ENCODE measurements around the gene ZNF385B.

The ZNF385B gene

DNA sequence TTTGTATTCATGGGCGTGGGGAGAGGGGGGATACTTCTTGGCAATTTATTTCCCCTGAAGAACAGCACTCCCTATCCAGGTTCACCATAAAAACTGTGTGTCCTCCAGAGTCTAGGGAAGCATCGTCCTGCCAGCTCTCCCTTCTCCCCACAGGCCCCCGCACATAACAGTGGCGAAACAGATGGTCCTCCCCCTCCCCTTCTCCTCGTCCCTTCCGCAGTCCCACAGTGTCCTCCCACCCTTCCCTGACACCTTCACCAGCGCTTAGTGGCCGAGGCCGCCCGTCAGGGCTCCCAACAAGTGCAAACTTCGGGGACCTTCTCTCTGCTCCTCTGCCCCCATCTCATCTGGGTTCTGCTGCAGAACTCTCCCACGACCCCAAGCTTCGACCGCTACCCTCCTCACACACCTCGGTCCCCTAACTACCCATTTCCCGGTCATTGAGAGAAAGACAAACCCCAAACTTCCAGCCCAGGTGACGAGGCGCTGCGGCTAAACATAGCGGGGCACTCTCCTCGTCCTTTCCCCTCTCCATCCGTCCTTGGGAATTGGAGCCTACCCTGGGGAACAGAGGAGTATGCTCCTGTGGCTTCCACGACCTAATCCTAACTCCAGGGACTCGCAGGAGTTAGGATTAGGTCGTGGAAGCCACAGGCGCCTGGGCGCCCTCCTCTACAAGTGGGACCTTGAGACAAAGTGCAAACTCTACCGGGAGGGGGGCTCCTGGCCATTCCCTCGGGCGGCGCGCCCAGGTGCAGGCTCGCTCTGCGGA is 971 bp downstream of the ZNF385B start (continued):
- TF ChIP-seq, protein P1, sequence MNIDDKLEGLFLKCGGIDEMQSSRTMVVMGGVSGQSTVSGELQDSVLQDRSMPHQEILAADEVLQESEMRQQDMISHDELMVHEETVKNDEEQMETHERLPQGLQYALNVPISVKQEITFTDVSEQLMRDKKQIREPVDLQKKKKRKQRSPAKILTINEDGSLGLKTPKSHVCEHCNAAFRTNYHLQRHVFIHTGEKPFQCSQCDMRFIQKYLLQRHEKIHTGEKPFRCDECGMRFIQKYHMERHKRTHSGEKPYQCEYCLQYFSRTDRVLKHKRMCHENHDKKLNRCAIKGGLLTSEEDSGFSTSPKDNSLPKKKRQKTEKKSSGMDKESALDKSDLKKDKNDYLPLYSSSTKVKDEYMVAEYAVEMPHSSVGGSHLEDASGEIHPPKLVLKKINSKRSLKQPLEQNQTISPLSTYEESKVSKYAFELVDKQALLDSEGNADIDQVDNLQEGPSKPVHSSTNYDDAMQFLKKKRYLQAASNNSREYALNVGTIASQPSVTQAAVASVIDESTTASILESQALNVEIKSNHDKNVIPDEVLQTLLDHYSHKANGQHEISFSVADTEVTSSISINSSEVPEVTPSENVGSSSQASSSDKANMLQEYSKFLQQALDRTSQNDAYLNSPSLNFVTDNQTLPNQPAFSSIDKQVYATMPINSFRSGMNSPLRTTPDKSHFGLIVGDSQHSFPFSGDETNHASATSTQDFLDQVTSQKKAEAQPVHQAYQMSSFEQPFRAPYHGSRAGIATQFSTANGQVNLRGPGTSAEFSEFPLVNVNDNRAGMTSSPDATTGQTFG (tag by site-specific recombination; IDR thresholded peaks at IDR 0.05; ENCODE audit: borderline replicate concordance) = no peak

DNA sequence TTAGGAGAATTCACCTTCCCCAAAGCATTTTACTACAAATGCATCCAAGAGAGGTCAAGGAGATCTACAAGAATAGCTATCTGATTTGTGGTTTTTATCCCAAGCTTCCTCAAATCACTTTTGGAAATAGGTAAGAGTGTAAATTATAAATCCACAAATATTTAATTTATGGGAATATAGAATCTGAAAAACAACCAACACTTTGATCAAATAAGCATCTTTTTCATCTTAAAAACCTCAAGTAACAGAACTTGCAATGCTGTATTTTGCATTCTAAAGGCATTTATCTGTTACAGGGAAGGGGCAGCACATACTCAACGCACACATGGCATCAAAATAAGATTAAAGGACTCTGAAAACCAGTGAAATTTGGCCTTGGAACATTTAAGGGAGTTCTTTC is 1.9 kb downstream of the ZNF385B start:
- TF ChIP-seq ZNF521 (tag by site-specific recombination; IDR thresholded peaks at IDR 0.05) = no peak
- TF ChIP-seq YY2 (tag by site-specific recombination; IDR thresholded peaks at IDR 0.05) = no peak
- TF ChIP-seq ZNF155 (tag by site-specific recombination; IDR thresholded peaks at IDR 0.05) = no peak
- no peak for TF ChIP-seq KLF16 (tag by site-specific recombination; IDR thresholded peaks at IDR 0.05)
- no peak for TF ChIP-seq ZNF24 (tag by site-specific recombination; IDR thresholded peaks at IDR 0.05)
- TF ChIP-seq, protein P2, sequence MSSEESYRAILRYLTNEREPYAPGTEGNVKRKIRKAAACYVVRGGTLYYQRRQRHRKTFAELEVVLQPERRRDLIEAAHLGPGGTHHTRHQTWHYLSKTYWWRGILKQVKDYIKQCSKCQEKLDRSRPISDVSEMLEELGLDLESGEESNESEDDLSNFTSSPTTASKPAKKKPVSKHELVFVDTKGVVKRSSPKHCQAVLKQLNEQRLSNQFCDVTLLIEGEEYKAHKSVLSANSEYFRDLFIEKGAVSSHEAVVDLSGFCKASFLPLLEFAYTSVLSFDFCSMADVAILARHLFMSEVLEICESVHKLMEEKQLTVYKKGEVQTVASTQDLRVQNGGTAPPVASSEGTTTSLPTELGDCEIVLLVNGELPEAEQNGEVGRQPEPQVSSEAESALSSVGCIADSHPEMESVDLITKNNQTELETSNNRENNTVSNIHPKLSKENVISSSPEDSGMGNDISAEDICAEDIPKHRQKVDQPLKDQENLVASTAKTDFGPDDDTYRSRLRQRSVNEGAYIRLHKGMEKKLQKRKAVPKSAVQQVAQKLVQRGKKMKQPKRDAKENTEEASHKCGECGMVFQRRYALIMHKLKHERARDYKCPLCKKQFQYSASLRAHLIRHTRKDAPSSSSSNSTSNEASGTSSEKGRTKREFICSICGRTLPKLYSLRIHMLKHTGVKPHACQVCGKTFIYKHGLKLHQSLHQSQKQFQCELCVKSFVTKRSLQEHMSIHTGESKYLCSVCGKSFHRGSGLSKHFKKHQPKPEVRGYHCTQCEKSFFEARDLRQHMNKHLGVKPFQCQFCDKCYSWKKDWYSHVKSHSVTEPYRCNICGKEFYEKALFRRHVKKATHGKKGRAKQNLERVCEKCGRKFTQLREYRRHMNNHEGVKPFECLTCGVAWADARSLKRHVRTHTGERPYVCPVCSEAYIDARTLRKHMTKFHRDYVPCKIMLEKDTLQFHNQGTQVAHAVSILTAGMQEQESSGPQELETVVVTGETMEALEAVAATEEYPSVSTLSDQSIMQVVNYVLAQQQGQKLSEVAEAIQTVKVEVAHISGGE (tag by site-specific recombination; conservative IDR thresholded peaks at IDR 0.05; ENCODE audit: low read depth) = no peak
- TF ChIP-seq, protein P3, sequence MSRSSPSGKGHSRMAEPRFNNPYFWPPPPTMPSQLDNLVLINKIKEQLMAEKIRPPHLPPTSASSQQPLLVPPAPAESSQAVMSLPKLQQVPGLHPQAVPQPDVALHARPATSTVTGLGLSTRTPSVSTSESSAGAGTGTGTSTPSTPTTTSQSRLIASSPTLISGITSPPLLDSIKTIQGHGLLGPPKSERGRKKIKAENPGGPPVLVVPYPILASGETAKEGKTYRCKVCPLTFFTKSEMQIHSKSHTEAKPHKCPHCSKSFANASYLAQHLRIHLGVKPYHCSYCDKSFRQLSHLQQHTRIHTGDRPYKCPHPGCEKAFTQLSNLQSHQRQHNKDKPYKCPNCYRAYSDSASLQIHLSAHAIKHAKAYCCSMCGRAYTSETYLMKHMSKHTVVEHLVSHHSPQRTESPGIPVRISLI (tag by site-specific recombination; IDR thresholded peaks at IDR 0.05) = no peak
- no peak for TF ChIP-seq ZNF514 (tag by site-specific recombination; IDR thresholded peaks at IDR 0.05)
- TF ChIP-seq, protein P4, sequence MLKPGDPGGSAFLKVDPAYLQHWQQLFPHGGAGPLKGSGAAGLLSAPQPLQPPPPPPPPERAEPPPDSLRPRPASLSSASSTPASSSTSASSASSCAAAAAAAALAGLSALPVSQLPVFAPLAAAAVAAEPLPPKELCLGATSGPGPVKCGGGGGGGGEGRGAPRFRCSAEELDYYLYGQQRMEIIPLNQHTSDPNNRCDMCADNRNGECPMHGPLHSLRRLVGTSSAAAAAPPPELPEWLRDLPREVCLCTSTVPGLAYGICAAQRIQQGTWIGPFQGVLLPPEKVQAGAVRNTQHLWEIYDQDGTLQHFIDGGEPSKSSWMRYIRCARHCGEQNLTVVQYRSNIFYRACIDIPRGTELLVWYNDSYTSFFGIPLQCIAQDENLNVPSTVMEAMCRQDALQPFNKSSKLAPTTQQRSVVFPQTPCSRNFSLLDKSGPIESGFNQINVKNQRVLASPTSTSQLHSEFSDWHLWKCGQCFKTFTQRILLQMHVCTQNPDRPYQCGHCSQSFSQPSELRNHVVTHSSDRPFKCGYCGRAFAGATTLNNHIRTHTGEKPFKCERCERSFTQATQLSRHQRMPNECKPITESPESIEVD (tag by site-specific recombination; IDR thresholded peaks at IDR 0.05) = no peak
- no peak for TF ChIP-seq ZFP3 (tag by site-specific recombination; IDR thresholded peaks at IDR 0.05; ENCODE audit: low read depth)
- TF ChIP-seq ZNF626 (tag by site-specific recombination; IDR thresholded peaks at IDR 0.05) = no peak
- TF ChIP-seq ZNF274 (IDR thresholded peaks at IDR 0.05; ENCODE audit: low read length) = no peak
- TF ChIP-seq ZNF274 (tag by site-specific recombination; IDR thresholded peaks at IDR 0.05; ENCODE audit: borderline replicate concordance) = no peak
- no peak for TF ChIP-seq KLF9 (tag by site-specific recombination; IDR thresholded peaks at IDR 0.05; ENCODE audit: low read depth)
- TF ChIP-seq YY1 (tag by site-specific recombination; IDR thresholded peaks at IDR 0.05) = no peak
- no peak for TF ChIP-seq ZNF747 (tag by site-specific recombination; IDR thresholded peaks at IDR 0.05)
- no peaks in the 10 kb centered on the region for H3K9me3 ChIP-seq (ENCODE audit: control insufficient read depth, insufficient read depth, low read depth, low read length)
- no peaks in the 10 kb centered on the region for H3K36me3 ChIP-seq (ENCODE audit: control insufficient read depth in 2 of 2, insufficient read depth in 1 of 2, low read length in 2 of 2)
- ChIA-PET POLR2A (no interaction called here), CTCF (interaction anchor here (0.6 kb wide), 1 partner anchor 438 kb away, joined by 3 read pairs; no protein-coding TSS in a partner anchor)
- H3K27ac ChIP-seq (ENCODE audit: extremely low read depth, low read depth, low read length) = no peak overlapping the region
- no peak overlapping the region for H3K4me3 ChIP-seq (ENCODE audit: low read depth, low read length)
- 0 out of 2 replicates have a peak, but pooled peaks cover 6% of the 10 kb centered on the region for H3K4me1 ChIP-seq (ENCODE audit: control insufficient read depth, insufficient read depth, low read length)
